ENCODE measurements around the gene TMEM108.

The TMEM108 gene

DNA sequence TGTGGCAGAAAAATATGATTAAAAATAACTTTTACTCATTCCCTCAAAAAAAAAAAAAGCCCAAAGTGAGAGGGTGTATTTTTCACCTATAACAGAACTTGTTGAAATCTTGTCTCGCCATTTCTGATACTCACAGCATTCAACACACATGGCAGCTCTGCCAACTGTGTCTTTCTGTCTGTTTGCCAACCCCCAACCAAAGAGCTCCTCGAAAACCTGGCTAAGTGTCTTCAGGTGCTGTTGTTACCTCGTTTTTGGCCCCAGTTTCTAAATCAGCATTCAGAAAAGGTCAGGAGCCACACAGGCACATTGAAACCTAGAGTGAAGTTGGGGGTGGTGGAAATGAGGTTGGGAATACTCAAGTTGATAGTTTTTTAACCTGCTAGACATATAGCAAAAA lies 123.5 kb downstream of the TMEM108 start:
- DNase-seq (ENCODE audit: low read depth) = no peak
- no peak overlapping the region for H3K4me3 ChIP-seq (ENCODE audit: control insufficient read depth, low read depth, low read length)
- TF ChIP-seq, protein P1, sequence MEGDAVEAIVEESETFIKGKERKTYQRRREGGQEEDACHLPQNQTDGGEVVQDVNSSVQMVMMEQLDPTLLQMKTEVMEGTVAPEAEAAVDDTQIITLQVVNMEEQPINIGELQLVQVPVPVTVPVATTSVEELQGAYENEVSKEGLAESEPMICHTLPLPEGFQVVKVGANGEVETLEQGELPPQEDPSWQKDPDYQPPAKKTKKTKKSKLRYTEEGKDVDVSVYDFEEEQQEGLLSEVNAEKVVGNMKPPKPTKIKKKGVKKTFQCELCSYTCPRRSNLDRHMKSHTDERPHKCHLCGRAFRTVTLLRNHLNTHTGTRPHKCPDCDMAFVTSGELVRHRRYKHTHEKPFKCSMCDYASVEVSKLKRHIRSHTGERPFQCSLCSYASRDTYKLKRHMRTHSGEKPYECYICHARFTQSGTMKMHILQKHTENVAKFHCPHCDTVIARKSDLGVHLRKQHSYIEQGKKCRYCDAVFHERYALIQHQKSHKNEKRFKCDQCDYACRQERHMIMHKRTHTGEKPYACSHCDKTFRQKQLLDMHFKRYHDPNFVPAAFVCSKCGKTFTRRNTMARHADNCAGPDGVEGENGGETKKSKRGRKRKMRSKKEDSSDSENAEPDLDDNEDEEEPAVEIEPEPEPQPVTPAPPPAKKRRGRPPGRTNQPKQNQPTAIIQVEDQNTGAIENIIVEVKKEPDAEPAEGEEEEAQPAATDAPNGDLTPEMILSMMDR (conservative IDR thresholded peaks at IDR 0.05; ENCODE audit: control insufficient read depth, insufficient read depth, low read depth, low read length) = no peak

- TF ChIP-seq, protein P1 (conservative IDR thresholded peaks at IDR 0.05; ENCODE audit: control insufficient read depth, insufficient read depth, low read depth, low read length) = no peak
- no peak for DNase-seq (ENCODE audit: low read depth)
- H3K4me3 ChIP-seq (ENCODE audit: control insufficient read depth, low read depth, low read length) = no peak overlapping the region
These were observed 124.1 kb downstream of the TMEM108 start for GRCh38 chr3:133162265-133162664.

GRCh38 chr3:133162670-133163305 lies 124.6 kb downstream of the TMEM108 start:
- TF ChIP-seq, protein P1 (conservative IDR thresholded peaks at IDR 0.05; ENCODE audit: control insufficient read depth, insufficient read depth, low read depth, low read length) = no peak
- H3K4me3 ChIP-seq (ENCODE audit: control insufficient read depth, low read depth, low read length) = no peak overlapping the region
- DNase-seq (ENCODE audit: low read depth) = no peak

- DNase-seq (ENCODE audit: low read depth) = no peak
- TF ChIP-seq, protein P1 (conservative IDR thresholded peaks at IDR 0.05; ENCODE audit: control insufficient read depth, insufficient read depth, low read depth, low read length) = no peak
- no peak overlapping the region for H3K4me3 ChIP-seq (ENCODE audit: control insufficient read depth, low read depth, low read length)
These were observed 129.3 kb downstream of the TMEM108 start for GRCh38 chr3:133167340-133168024.

DNA sequence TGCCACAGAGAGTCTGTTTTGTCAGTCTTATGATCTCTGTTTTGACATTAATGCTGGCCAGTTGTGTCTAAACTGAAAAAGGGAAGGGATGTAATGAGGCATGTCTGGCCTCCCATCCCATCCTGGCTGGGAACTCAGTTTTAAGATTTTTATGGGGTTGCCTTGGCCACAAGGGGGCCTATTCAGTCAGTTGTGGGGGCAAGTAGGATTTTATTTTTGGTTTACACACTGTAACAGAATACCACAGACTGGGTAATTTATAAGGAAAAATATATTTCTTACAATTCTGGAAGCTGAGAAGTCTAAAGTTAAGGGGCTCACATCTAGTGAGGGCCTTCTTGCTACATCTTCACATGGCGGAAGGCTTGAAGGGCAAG lies 129.8 kb downstream of the TMEM108 start:
- H3K4me3 ChIP-seq (ENCODE audit: control insufficient read depth, low read depth, low read length) = no peak overlapping the region
- no peak for DNase-seq (ENCODE audit: low read depth)
- TF ChIP-seq, protein P1 (conservative IDR thresholded peaks at IDR 0.05; ENCODE audit: control insufficient read depth, insufficient read depth, low read depth, low read length) = no peak

GRCh38 chr3:133169331-133170068 lies 131.3 kb downstream of the TMEM108 start:
- DNase-seq (ENCODE audit: low read depth) = no peak
- TF ChIP-seq, protein P1 (conservative IDR thresholded peaks at IDR 0.05; ENCODE audit: control insufficient read depth, insufficient read depth, low read depth, low read length) = no peak
- no peak overlapping the region for H3K4me3 ChIP-seq (ENCODE audit: control insufficient read depth, low read depth, low read length)

Measured in fibroblast of mammary gland (primary cell).